Upper lobe of right lung (tissue), 1 donor: ENCODE data around the gene CIAO2A. TPM values are rescaled to one million over a fixed set of nuclear protein-coding genes. Genes with fewer than 3 reads are reported as not detected.

ENCODE experiments used
- ATAC-seq: fragments of 200-7000 bp; cut with Tn5 transposase; one replicate; pipeline ENCODE4 v1.9.1; 2020; ENCODE audit warnings: mild to moderate bottlenecking, moderate library complexity
- DNase-seq: peaks from one replicate; pipeline ENCODE4 v3.0.0-alpha.2; 2020
- H3K27ac ChIP-seq: fragments of 200-600 bp; one replicate; pipeline ENCODE4 v1.8.0; 2022
- H3K27me3 ChIP-seq: fragments of 200-600 bp; one replicate; pipeline ENCODE4 v1.8.0; 2022; ENCODE audit warnings: mild to moderate bottlenecking
- H3K36me3 ChIP-seq: fragments of 200-600 bp; one replicate; pipeline ENCODE4 v1.8.0; 2022
- H3K4me1 ChIP-seq: fragments of 200-600 bp; one replicate; pipeline ENCODE4 v1.8.0; 2022
- H3K4me3 ChIP-seq: fragments of 200-600 bp; one replicate; pipeline ENCODE4 v1.8.0; 2022; ENCODE audit warnings: mild to moderate bottlenecking
- H3K9me3 ChIP-seq: fragments of 200-600 bp; one replicate; pipeline ENCODE4 v1.8.0; 2022
- CTCF ChIP-seq: fragments of 200-600 bp; IDR thresholded peaks from one replicate; pipeline ENCODE4 v1.8.0; 2022; ENCODE audit warnings: antibody characterized with exemption
- intact Hi-C: fragments of 100-400 bp; cut with DNase I; formaldehyde crosslinking; loops from one replicate; pipeline ENCODE4 v1.11.0; 2022
- total RNA-seq: library from RNA; stranded (reverse); fragmentation: NEBNext Ultra II Directional; extraction: Animal tissue kit (Norgen Biotek cat#: 25700); gene quantifications from one replicate; pipeline ENCODE4 v1.2.1, GENCODE V29; 2021
- donor health status: DM: no; HTN: yes; CAD: no; lungs with severe emphysema.

CIAO2A gene
- total RNA-seq, 1 donor from 2014 or later, result 54.9 TPM

GRCh38 chr15:64026591-64026990 is 67.0 kb downstream of the CIAO2A start:
- intact Hi-C loops, result no loop called here
- no peaks in the 10 kb centered on the region for H3K9me3 ChIP-seq
- DNase-seq (no peak), ATAC-seq (no peak)
- H3K4me1 ChIP-seq, result peaks cover 12% of the 10 kb centered on the region
- H3K4me3 ChIP-seq, result no peak overlapping the region
- no peaks in the 10 kb centered on the region for H3K27me3 ChIP-seq
- H3K36me3 ChIP-seq, result no peaks in the 10 kb centered on the region
- no peak overlapping the region for H3K27ac ChIP-seq
- TF ChIP-seq CTCF, result no peak

GRCh38 chr15:64024172-64025050 is 69.2 kb downstream of the CIAO2A start:
- intact Hi-C loops, result no loop called here
- Histone ChIP-seq H3K4me3 (no peak overlapping the region), H3K27me3 (no peaks in the 10 kb centered on the region), H3K4me1 (peaks cover 16% of the 10 kb centered on the region), H3K9me3 (no peaks in the 10 kb centered on the region), H3K36me3 (no peaks in the 10 kb centered on the region), H3K27ac (no peak overlapping the region)
- DNase-seq (no peak), ATAC-seq (peak; percentile 23)
- no peak for TF ChIP-seq CTCF

GRCh38 chr15:64023220-64023619 is 70.4 kb downstream of the CIAO2A start:
- DNase-seq, result no peak
- intact Hi-C loops, result no loop called here
- Histone ChIP-seq H3K36me3 (no peaks in the 10 kb centered on the region), H3K27ac (no peak overlapping the region), H3K4me1 (peaks cover 21% of the 10 kb centered on the region), H3K4me3 (no peak overlapping the region), H3K27me3 (no peaks in the 10 kb centered on the region), H3K9me3 (no peaks in the 10 kb centered on the region)
- ATAC-seq, result no peak
- TF ChIP-seq CTCF, result no peak

GRCh38 chr15:64022571-64022970 is 71.1 kb downstream of the CIAO2A start:
- intact Hi-C loops, result no loop called here
- Histone ChIP-seq H3K9me3 (no peaks in the 10 kb centered on the region), H3K4me3 (no peak overlapping the region), H3K4me1 (peaks cover 18% of the 10 kb centered on the region), H3K27me3 (no peaks in the 10 kb centered on the region), H3K27ac (no peak overlapping the region), H3K36me3 (no peaks in the 10 kb centered on the region)
- ATAC-seq (no peak), DNase-seq (no peak)
- TF ChIP-seq CTCF, result no peak

Other genes starting within 250 kb of the CIAO2A start
- 73.3 TPM for gene DAPK2, start 47.4 kb downstream of the CIAO2A start, total RNA-seq
- gene SNX1, start 2.1 kb upstream of the CIAO2A start, total RNA-seq, result 162 TPM
- gene SNX22, start 57.9 kb upstream of the CIAO2A start, total RNA-seq, result 28.3 TPM
- 389 TPM for gene PPIB, start 69.2 kb upstream of the CIAO2A start, total RNA-seq